B cell (primary cell): ENCODE results near the gene UBTD1. TPM values are rescaled to one million over a fixed set of nuclear protein-coding genes. Genes with fewer than 3 reads are reported as not detected.

Source experiments
- ATAC-seq: fragments of 200-7000 bp; cut with Tn5 transposase; one replicate; pipeline ENCODE4 v1.10.0; 2021; ENCODE audit warnings: low read depth, mild to moderate bottlenecking, moderate number of reproducible peaks, moderate library complexity
- CTCF ChIA-PET: fragments of 350-600 bp; sonication (Branson Sonifier 250); formaldehyde crosslinking; loops from one replicate; lab custom pipeline; 2021; ENCODE audit warnings: antibody characterized with exemption, inconsistent platforms; lab: Charles Lee
- POLR2A ChIA-PET: fragments of 350-600 bp; sonication (Branson Sonifier 250); formaldehyde crosslinking; loops from one replicate; lab custom pipeline; 2021; ENCODE audit warnings: antibody characterized with exemption; lab: Charles Lee
- DNase-seq: peaks from one replicate; pipeline ENCODE4 v3.0.0; 2013
- H2AFZ ChIP-seq: 2 replicates; pipeline ENCODE4 v1.6.1; 2012; ENCODE audit warnings: mild to moderate bottlenecking, low read depth, low read length; ENCODE audit not compliant: insufficient read depth, poor library complexity, severe bottlenecking
- H3K27ac ChIP-seq, 2 donors: 1 replicate in 1 of 2; 2 replicates in 1 of 2; pipeline ENCODE4 v1.5.1; 2012 to 2013; ENCODE audit warnings: low read length in 2 of 2, mild to moderate bottlenecking in 2 of 2, moderate library complexity in 1 of 2
- H3K27me3 ChIP-seq, 4 experiments: fragments of 200-600 bp in 1 of 4; sonication (generic) in 1 of 4; replicated peaks in 1 of 4; 1 replicate in 2 of 4; 2 replicates in 2 of 4; pipeline versions ENCODE4 v1.6.1 to v1.7.0; 2013 to 2016; ENCODE audit warnings: low read length in 3 of 4, mild to moderate bottlenecking in 2 of 4, mixed read lengths in 1 of 4, moderate library complexity in 1 of 4; ENCODE audit not compliant: insufficient read depth in 4 of 4, control insufficient read depth in 3 of 4; ENCODE audit errors: control extremely low read depth in 1 of 4
- H3K36me3 ChIP-seq, 2 experiments: replicated peaks in 1 of 2; 1 replicate in 1 of 2; 2 replicates in 1 of 2; pipeline versions ENCODE4 v1.6.1 to v1.7.1; 2013; ENCODE audit warnings: low read length in 1 of 2; ENCODE audit not compliant: insufficient read depth in 2 of 2, control insufficient read depth in 1 of 2; ENCODE audit errors: control extremely low read depth in 1 of 2, extremely low read depth in 1 of 2
- H3K4me1 ChIP-seq, 2 donors: fragments of 200-600 bp in 1 of 2; sonication (generic) in 1 of 2; 1 replicate in 1 of 2; 2 replicates in 1 of 2; pipeline versions ENCODE4 v1.5.1 to v1.6.1; 2013 to 2017; ENCODE audit warnings: low read length in 2 of 2; ENCODE audit not compliant: control insufficient read depth in 2 of 2, insufficient read depth in 2 of 2
- H3K4me2 ChIP-seq: replicated peaks from 2 replicates; pipeline ENCODE3; 2012; ENCODE audit warnings: mild to moderate bottlenecking, low read depth, low read length; ENCODE audit not compliant: poor library complexity, severe bottlenecking
- H3K4me3 ChIP-seq, 5 experiments: fragments of 200-600 bp in 1 of 5; sonication (generic) in 1 of 5; 1 replicate in 3 of 5; 2 replicates in 2 of 5; pipeline versions ENCODE4 v1.5.1 to v1.7.0; 2011 to 2016; ENCODE audit warnings: low read length in 4 of 5, mild to moderate bottlenecking in 4 of 5, low read depth in 2 of 5, control low read depth in 1 of 5, moderate library complexity in 1 of 5; ENCODE audit not compliant: insufficient read depth in 1 of 5; ENCODE audit errors: control extremely low read depth in 1 of 5, extremely low read depth in 1 of 5
- H3K79me2 ChIP-seq: fragments of 200-600 bp; sonication (generic); one replicate; pipeline ENCODE4 v1.6.0; 2016; ENCODE audit warnings: low read length; ENCODE audit not compliant: control insufficient read depth, insufficient read depth
- H3K9ac ChIP-seq: fragments of 200-600 bp; sonication (generic); 2 replicates; pipeline ENCODE4 v1.6.1; 2017; ENCODE audit warnings: mild to moderate bottlenecking, low read length, moderate library complexity
- H3K9me3 ChIP-seq, 3 donors: one replicate each; pipeline versions ENCODE4 v1.6.1 to v1.7.1; 2013; ENCODE audit warnings: low read length in 2 of 3; ENCODE audit not compliant: control insufficient read depth in 2 of 3, insufficient read depth in 1 of 3; ENCODE audit errors: control extremely low read depth in 1 of 3
- H4K20me1 ChIP-seq: 2 replicates; pipeline ENCODE4 v1.6.0; 2012; ENCODE audit warnings: mild to moderate bottlenecking, low read length; ENCODE audit not compliant: insufficient read depth, control insufficient read depth, poor library complexity, severe bottlenecking
- H3K27ac Mint-ChIP-seq: one replicate; pipeline ENCODE4 v1.8.0; 2021; ENCODE audit warnings: mixed read lengths
- H3K27me3 Mint-ChIP-seq: one replicate; pipeline ENCODE4 v1.8.0; 2021; ENCODE audit warnings: mixed read lengths
- H3K4me1 Mint-ChIP-seq: one replicate; pipeline ENCODE4 v1.8.0; 2021; ENCODE audit warnings: mixed read lengths
- H3K4me3 Mint-ChIP-seq: one replicate; pipeline ENCODE4 v1.8.0; 2021; ENCODE audit warnings: mixed read lengths
- H3K9me3 Mint-ChIP-seq: one replicate; pipeline ENCODE4 v1.8.0; 2022; ENCODE audit warnings: mixed read lengths; ENCODE audit not compliant: insufficient read depth
- EZH2 ChIP-seq: IDR thresholded peaks from 2 replicates; pipeline ENCODE4 v1.6.1; 2012; ENCODE audit warnings: borderline replicate concordance, low read depth, mild to moderate bottlenecking, moderate library complexity, low read length; ENCODE audit not compliant: insufficient read depth, poor library complexity, severe bottlenecking
- WGBS: methylation state at CpG from one replicate; pipeline ENCODE4 v1.1.5; 2013; ENCODE audit warnings: missing lambda C conversion rate; ENCODE audit not compliant: insufficient coverage; 5-methylcytosine and 5-hydroxymethylcytosine counted together
- intact Hi-C: fragments of 100-400 bp; cut with micrococcal nuclease; formaldehyde crosslinking; loops from one replicate; pipeline ENCODE4 v1.10.0; 2022
- polyA plus RNA-seq: library from polyadenylated mRNA; depleted of rRNA; stranded (reverse); fragments of >200 nt; gene quantifications from 2 replicates; pipeline ENCODE4 v1.2.3, GENCODE V29; 2012
- total RNA-seq, 2 donors: library from RNA; stranded (reverse); fragments of 120-200 nt in 1 of 2; gene quantifications; 1 replicate in 1 of 2; 2 replicates in 1 of 2; pipeline versions ENCODE4 v1.2.3 to v1.2.4, GENCODE V29; 2013 to 2022
- TF ChIP-seq, protein P1 (sequence below): fragments of 200-600 bp; IDR thresholded peaks from one replicate; pipeline ENCODE4 v1.8.0; 2022; ENCODE audit warnings: antibody characterized with exemption, mild to moderate bottlenecking

Gene UBTD1
- total and polyA plus RNA-seq, 2 donors (not counting 1 experiment from before 2014, with no cell fraction given), result 1.3 to 1.8 TPM

DNA sequence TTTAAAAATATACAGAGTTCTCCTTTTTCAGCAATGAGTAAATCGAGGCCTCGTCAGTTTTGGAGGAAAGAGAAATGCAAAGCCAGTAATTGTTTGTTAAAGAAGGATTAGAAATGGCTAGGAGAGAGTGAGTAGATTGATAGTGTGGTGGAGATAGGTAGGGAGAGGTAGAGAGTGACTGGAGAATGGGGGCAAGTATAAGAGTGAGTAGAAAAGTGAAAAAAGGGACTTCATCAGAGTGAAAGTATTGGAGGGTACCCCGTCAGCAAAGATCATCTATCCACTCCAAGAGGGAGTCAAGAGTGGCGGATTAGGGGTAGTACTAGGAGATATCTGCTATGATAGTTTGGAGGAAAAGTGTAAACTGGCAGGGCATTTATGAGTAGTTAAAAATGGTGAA is 64.6 kb downstream of the UBTD1 start:
- Histone ChIP-seq H4K20me1 (no peaks in the 10 kb centered on the region), H3K4me1 (no peaks in the 10 kb centered on the region), H3K9ac (no peak overlapping the region), H3K4me3 (no peak overlapping the region), H3K36me3 (no peaks in the 10 kb centered on the region), H3K27me3 (no peaks in the 10 kb centered on the region), H3K9me3 (no peaks in the 10 kb centered on the region), H2AFZ (no peak overlapping the region), H3K79me2 (no peaks in the 10 kb centered on the region), H3K27ac (no peak overlapping the region), H3K4me2 (no peak overlapping the region)
- H3K4me3 Mint-ChIP-seq, result no peak overlapping the region
- intact Hi-C loops, result no loop called here
- ChIA-PET POLR2A (no interaction called here), CTCF (no interaction called here)
- peaks cover 2% of the 10 kb centered on the region for H3K4me1 Mint-ChIP-seq
- WGBS, result 100% methylated on average over 2 of the region's 4 CpGs
- no peaks in the 10 kb centered on the region for H3K27me3 Mint-ChIP-seq
- H3K27ac Mint-ChIP-seq, result no peak overlapping the region
- no peaks in the 10 kb centered on the region for H3K9me3 Mint-ChIP-seq
- TF ChIP-seq EZH2, result no peak
- TF ChIP-seq, protein P1, sequence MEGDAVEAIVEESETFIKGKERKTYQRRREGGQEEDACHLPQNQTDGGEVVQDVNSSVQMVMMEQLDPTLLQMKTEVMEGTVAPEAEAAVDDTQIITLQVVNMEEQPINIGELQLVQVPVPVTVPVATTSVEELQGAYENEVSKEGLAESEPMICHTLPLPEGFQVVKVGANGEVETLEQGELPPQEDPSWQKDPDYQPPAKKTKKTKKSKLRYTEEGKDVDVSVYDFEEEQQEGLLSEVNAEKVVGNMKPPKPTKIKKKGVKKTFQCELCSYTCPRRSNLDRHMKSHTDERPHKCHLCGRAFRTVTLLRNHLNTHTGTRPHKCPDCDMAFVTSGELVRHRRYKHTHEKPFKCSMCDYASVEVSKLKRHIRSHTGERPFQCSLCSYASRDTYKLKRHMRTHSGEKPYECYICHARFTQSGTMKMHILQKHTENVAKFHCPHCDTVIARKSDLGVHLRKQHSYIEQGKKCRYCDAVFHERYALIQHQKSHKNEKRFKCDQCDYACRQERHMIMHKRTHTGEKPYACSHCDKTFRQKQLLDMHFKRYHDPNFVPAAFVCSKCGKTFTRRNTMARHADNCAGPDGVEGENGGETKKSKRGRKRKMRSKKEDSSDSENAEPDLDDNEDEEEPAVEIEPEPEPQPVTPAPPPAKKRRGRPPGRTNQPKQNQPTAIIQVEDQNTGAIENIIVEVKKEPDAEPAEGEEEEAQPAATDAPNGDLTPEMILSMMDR, result no peak
- DNase-seq (no peak), ATAC-seq (no peak)

GRCh38 chr10:97564776-97565175 is 66.1 kb downstream of the UBTD1 start:
- H4K20me1 ChIP-seq, result no peaks in the 10 kb centered on the region
- H3K27ac Mint-ChIP-seq, result no peak overlapping the region
- POLR2A ChIA-PET, result no interaction called here

More at GRCh38 chr10:97564776-97565175, 66.1 kb downstream of the UBTD1 start:
- no peaks in the 10 kb centered on the region for H3K9me3 Mint-ChIP-seq
- no peaks in the 10 kb centered on the region for H3K27me3 Mint-ChIP-seq
- H2AFZ ChIP-seq, result no peak overlapping the region
- WGBS, result 93% methylated on average over 3 of the region's 4 CpGs
- H3K9me3 ChIP-seq, result no peaks in the 10 kb centered on the region
- intact Hi-C loops, result no loop called here
- no peaks in the 10 kb centered on the region for H3K4me1 ChIP-seq
- no peaks in the 10 kb centered on the region for H3K79me2 ChIP-seq
- no peak overlapping the region for H3K9ac ChIP-seq
- ATAC-seq, result no peak
- no peak for TF ChIP-seq EZH2
- TF ChIP-seq, protein P1, result no peak
- H3K4me3 ChIP-seq, result no peak overlapping the region
- H3K27me3 ChIP-seq, result no peaks in the 10 kb centered on the region
- peaks cover 2% of the 10 kb centered on the region for H3K4me1 Mint-ChIP-seq
- H3K4me3 Mint-ChIP-seq, result no peak overlapping the region
- no peaks in the 10 kb centered on the region for H3K36me3 ChIP-seq
- no peak overlapping the region for H3K4me2 ChIP-seq
- CTCF ChIA-PET, result no interaction called here
- no peak overlapping the region for H3K27ac ChIP-seq
- no peak for DNase-seq
